ENCODE results near the gene STAT3.
A peak's percentile ranks its signal among the peaks of the same experiment; 100 is the strongest.

The STAT3 gene

GRCh38 chr17:42359133-42359532 lies 29.1 kb downstream of the STAT3 start:
- no peak for DNase-seq (ENCODE audit: low read depth, low spot score)
- ChIA-PET POLR2A (no interaction called here), CTCF (interaction anchor here (1.0 to 2.3 kb wide), 3 partner anchors 11 to 39 kb away, joined by 3 to 9 read pairs (median 5); no protein-coding TSS in a partner anchor)
- TF ChIP-seq CTCF (IDR thresholded peaks at IDR 0.05; ENCODE audit: insufficient read depth, low read length, missing control alignments), result no peak
- H3K4me3 ChIP-seq (ENCODE audit: low read depth, low read length), result no peak overlapping the region

- no peak for DNase-seq (ENCODE audit: low read depth, low spot score)
- TF ChIP-seq CTCF (IDR thresholded peaks at IDR 0.05; ENCODE audit: insufficient read depth, low read length, missing control alignments), result no peak
- CTCF ChIA-PET, result interaction anchor here (0.9 to 2.3 kb wide), 3 partner anchors 10 to 34 kb away, joined by 3 to 9 read pairs (median 5); no protein-coding TSS in a partner anchor
- H3K4me3 ChIP-seq (ENCODE audit: low read depth, low read length), result no peak overlapping the region
- POLR2A ChIA-PET, result no interaction called here
Observed at GRCh38 chr17:42358434-42358833, 29.8 kb downstream of the STAT3 start.

- no peak for TF ChIP-seq CTCF (IDR thresholded peaks at IDR 0.05; ENCODE audit: insufficient read depth, low read length, missing control alignments)
- CTCF ChIA-PET, result interaction anchor here (1.0 kb wide), 1 partner anchor 33 kb away, joined by 3 read pairs; no protein-coding TSS in a partner anchor
- DNase-seq (ENCODE audit: low read depth, low spot score), result peak; percentile 50
- POLR2A ChIA-PET, result no interaction called here
- no peak overlapping the region for H3K4me3 ChIP-seq (ENCODE audit: low read depth, low read length)
Observed at GRCh38 chr17:42354956-42355843, 33.0 kb downstream of the STAT3 start.

GRCh38 chr17:42348104-42348503 lies 40.1 kb downstream of the STAT3 start:
- H3K4me3 ChIP-seq (ENCODE audit: low read depth, low read length), result no peak overlapping the region
- no peak for DNase-seq (ENCODE audit: low read depth, low spot score)
- no peak for TF ChIP-seq CTCF (IDR thresholded peaks at IDR 0.05; ENCODE audit: insufficient read depth, low read length, missing control alignments)
- POLR2A ChIA-PET, result no interaction called here
- CTCF ChIA-PET, result interaction anchor here (0.8 to 2.0 kb wide), 2 partner anchors 10 to 40 kb away, joined by 4 to 9 read pairs; partner anchors contain the start of gene STAT3

GRCh38 chr17:42347606-42348005 lies 40.6 kb downstream of the STAT3 start:
- CTCF ChIA-PET, result interaction anchor here (0.8 to 2.0 kb wide), 2 partner anchors 11 to 41 kb away, joined by 4 to 9 read pairs; partner anchors contain the start of gene STAT3
- no peak overlapping the region for H3K4me3 ChIP-seq (ENCODE audit: low read depth, low read length)
- no peak for DNase-seq (ENCODE audit: low read depth, low spot score)
- TF ChIP-seq CTCF (IDR thresholded peaks at IDR 0.05; ENCODE audit: insufficient read depth, low read length, missing control alignments), result no peak
- POLR2A ChIA-PET, result no interaction called here

GRCh38 chr17:42347198-42347597 lies 41.0 kb downstream of the STAT3 start:
- POLR2A ChIA-PET, result no interaction called here

More at GRCh38 chr17:42347198-42347597, 41.0 kb downstream of the STAT3 start:
- CTCF ChIA-PET, result no interaction called here
- H3K4me3 ChIP-seq (ENCODE audit: low read depth, low read length), result no peak overlapping the region
- no peak for TF ChIP-seq CTCF (IDR thresholded peaks at IDR 0.05; ENCODE audit: insufficient read depth, low read length, missing control alignments)
- DNase-seq (ENCODE audit: low read depth, low spot score), result no peak
